ENCODE measurements around the gene PROC.
"Not testable (repeated sequence)": the region's sequence is repeated elsewhere in the genome, so short reads cannot be mapped to it uniquely, and the experiment has no call there.

Gene PROC

DNA sequence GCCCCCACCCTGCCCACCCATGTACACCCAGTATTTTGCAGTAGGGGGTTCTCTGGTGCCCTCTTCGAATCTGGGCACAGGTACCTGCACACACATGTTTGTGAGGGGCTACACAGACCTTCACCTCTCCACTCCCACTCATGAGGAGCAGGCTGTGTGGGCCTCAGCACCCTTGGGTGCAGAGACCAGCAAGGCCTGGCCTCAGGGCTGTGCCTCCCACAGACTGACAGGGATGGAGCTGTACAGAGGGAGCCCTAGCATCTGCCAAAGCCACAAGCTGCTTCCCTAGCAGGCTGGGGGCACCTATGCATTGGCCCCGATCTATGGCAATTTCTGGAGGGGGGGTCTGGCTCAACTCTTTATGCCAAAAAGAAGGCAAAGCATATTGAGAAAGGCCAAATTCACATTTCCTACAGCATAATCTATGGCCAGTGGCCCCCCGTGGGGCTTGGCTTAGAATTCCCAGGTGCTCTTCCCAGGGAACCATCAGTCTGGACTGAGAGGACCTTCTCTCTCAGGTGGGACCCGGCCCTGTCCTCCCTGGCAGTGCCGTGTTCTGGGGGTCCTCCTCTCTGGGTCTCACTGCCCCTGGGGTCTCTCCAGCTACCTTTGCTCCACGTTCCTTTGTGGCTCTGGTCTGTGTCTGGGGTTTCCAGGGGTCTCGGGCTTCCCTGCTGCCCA lies 9.3 kb downstream of the PROC start:
- no peak for DNase-seq (ENCODE audit: low read depth)

DNA sequence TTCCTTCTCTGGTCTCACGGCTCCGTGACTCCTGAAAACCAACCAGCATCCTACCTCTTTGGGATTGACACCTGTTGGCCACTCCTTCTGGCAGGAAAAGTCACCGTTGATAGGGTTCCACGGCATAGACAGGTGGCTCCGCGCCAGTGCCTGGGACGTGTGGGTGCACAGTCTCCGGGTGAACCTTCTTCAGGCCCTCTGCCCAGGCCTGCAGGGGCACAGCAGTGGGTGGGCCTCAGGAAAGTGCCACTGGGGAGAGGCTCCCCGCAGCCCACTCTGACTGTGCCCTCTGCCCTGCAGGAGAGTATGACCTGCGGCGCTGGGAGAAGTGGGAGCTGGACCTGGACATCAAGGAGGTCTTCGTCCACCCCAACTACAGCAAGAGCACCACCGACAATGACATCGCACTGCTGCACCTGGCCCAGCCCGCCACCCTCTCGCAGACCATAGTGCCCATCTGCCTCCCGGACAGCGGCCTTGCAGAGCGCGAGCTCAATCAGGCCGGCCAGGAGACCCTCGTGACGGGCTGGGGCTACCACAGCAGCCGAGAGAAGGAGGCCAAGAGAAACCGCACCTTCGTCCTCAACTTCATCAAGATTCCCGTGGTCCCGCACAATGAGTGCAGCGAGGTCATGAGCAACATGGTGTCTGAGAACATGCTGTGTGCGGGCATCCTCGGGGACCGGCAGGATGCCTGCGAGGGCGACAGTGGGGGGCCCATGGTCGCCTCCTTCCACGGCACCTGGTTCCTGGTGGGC lies 10.0 kb downstream of the PROC start:
- DNase-seq (ENCODE audit: low read depth), result no peak

GRCh38 chr2:127428815-127429109 lies 10.5 kb downstream of the PROC start:
- no peak for DNase-seq (ENCODE audit: low read depth)

DNA sequence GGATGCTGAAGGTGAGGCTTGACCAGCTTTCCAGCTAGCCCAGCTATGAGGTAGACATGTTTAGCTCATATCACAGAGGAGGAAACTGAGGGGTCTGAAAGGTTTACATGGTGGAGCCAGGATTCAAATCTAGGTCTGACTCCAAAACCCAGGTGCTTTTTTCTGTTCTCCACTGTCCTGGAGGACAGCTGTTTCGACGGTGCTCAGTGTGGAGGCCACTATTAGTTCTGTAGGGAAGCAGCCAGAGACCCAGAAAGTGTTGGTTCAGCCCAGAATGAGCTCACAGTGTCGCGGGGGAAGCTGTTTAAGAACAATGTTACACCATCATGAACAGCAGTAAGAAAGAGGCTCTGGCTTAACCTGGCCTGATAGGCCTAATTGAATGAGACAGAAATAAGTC lies 11.1 kb downstream of the PROC start:
- no peak for DNase-seq (ENCODE audit: low read depth)

GRCh38 chr2:127429844-127430425 lies 11.7 kb downstream of the PROC start:
- no peak for DNase-seq (ENCODE audit: low read depth)

GRCh38 chr2:127431408-127432023 lies 13.3 kb downstream of the PROC start:
- DNase-seq (ENCODE audit: low read depth), result no peak

DNA sequence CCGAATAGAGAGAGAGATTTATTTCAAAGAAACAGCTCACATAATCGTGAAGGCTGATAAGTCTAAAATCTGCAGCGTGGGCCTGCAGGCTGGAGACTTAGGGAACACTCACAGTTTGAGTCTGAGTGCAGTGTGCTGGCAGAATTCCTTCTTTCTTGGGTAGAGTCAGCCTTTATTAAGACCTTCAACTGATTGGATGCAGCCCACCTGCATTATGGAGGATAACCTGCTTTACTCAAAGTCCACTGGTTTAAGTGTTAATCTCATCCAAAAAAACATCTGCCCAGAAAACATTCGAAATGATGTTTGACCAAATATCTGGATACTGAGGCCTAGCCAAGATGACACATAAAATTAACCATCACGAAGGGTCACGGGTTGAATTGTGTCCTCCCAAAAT lies 16.3 kb downstream of the PROC start:
- no peak for DNase-seq (ENCODE audit: low read depth)

GRCh38 chr2:127437056-127437455 lies 18.8 kb downstream of the PROC start:
- DNase-seq (ENCODE audit: low read depth), result no peak

- DNase-seq (ENCODE audit: low read depth), result no peak
Observed at GRCh38 chr2:127437781-127438726, 19.8 kb downstream of the PROC start.

GRCh38 chr2:127439343-127439742 lies 21.1 kb downstream of the PROC start:
- no peak for DNase-seq (ENCODE audit: low read depth)

DNA sequence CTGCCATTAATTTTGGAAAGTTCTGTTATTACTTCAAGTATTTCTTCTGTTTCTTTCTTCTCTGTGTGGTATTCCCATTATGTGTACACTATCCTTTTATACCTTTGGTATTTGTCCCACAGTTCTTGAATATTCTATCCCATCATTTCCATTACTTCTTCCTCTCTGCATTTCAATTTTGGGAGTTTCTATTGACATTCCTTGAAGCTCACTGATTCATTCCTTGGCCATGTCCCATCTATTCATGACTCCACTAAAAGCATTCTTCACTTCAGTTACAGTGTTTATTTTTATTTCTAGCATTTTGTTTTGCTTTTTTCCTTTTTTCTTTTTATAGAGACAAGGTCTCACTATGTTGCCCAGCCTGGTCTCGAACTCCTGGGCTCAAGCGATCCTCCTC lies 30.3 kb downstream of the PROC start:
- DNase-seq (ENCODE audit: low read depth), result no peak

DNA sequence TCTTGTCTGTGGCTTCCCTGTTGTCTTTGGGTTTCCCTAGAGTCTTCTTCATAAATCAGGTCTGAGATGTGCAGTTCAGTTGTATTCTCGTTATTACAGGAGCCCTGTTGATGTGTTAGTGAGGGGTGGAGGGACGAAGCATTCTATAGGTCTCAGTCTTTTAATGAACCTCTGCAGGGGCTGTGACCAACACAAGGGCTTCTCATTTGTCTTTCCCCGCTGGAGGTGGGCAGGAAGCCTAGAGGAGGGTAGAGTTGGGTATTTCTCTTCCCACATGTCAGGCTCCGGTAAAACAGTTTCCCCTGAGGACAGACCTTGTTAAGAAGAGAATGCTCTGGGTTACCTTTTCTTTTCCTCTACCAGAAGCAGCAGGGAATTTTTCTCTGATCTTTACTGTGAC lies 31.2 kb downstream of the PROC start:
- no peak for DNase-seq (ENCODE audit: low read depth)

GRCh38 chr2:127449898-127450297 lies 31.7 kb downstream of the PROC start:
- DNase-seq (ENCODE audit: low read depth), result no peak

DNA sequence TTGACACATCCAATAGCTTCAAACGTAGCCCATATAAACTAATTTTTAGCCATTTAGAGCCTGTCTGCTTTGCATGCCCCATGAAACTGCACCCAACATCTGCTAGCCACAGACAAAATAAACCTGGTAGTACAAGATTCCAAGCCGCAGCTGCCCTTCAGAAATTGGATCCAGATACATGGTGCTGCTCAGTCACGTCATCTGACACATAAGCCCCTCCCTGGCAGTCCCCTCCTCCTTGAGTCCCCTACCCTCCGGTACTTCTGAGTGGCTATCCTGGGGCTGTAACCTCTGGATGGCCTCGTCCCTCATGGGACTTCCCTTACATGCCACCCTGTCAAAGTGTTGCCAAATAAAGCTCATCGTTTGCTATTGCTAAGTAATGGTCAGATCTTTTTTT lies 33.8 kb downstream of the PROC start:
- DNase-seq (ENCODE audit: low read depth), result no peak

DNA sequence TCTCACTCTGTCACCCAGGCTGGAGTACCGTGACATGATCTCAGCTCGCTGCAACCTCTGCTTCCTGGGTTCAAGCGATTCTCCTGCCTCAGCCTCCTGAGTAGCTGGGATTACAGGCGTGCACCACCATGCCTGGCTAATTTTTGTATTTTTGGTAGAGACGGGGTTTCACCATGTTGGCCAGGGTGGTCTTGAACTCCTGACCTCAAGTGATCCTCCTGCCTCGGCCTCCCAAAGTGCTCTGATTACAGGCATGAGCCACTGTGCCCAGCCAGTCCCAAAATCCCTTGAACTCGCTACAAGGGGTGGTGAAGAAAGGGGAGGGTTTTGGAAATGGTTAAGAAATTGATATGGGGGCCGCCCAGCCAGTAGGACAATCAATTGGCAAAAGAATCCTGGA lies 34.2 kb downstream of the PROC start:
- DNase-seq (ENCODE audit: low read depth), result not testable (repeated sequence)

DNA sequence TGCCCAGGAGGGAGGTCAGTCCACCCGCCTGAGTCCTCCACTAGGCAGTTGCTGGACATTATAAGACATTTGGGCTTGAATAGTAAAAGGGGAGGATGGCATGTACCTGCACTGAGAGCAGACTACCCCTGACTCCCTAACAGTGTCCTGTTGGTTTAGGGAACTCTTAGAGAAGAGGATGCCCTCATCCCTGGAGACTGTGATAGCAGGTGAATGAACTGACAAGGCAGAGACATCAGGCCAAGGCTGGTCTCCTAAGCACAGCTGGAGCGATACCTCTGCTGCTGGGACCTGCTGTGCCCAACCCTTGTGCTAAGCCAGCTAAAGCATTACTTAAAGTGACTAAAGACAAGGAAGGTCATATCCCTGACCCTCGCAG lies 34.8 kb downstream of the PROC start:
- no peak for DNase-seq (ENCODE audit: low read depth)

- no peak for DNase-seq (ENCODE audit: low read depth)
Observed at GRCh38 chr2:127453392-127454171, 35.4 kb downstream of the PROC start.

GRCh38 chr2:127454595-127455565 lies 36.7 kb downstream of the PROC start:
- no peak for DNase-seq (ENCODE audit: low read depth)

- DNase-seq (ENCODE audit: low read depth), result no peak
Observed at GRCh38 chr2:127455566-127456493, 37.6 kb downstream of the PROC start.

Measured in GM04504 (cell line).